GM12801 (cell line): ENCODE data around the gene RBM15.

Experiments used
- CTCF ChIP-seq: IDR thresholded peaks from one replicate; pipeline ENCODE4 v1.5.1; 2011; ENCODE audit warnings: control low read depth; ENCODE audit not compliant: insufficient read length; ENCODE audit errors: extremely low read depth

RBM15 gene

GRCh38 chr1:110393691-110394492 is 54.7 kb downstream of the RBM15 start:
- TF ChIP-seq CTCF: no peak

GRCh38 chr1:110394493-110394820 is 55.3 kb downstream of the RBM15 start:
- TF ChIP-seq CTCF: no peak
